Central memory CD8-positive, alpha-beta T cell (primary cell): ENCODE results near the gene GPER1.
A peak's percentile ranks its signal among the peaks of the same experiment; 100 is the strongest.
"Not testable (repeated sequence)": the region's sequence is repeated elsewhere in the genome, so short reads cannot be mapped to it uniquely, and the experiment has no call there.

Source experiments
- ATAC-seq: fragments of 150-1000 bp; cut with Tn5 transposase; replicated peaks from 2 replicates; pipeline ENCODE4 v1.10.0; 2022; ENCODE audit warnings: mild to moderate bottlenecking, moderate FRiP score, moderate number of reproducible peaks; ENCODE audit not compliant: poor library complexity, severe bottlenecking; ENCODE audit errors: extremely low read depth
- DNase-seq, 2 donors: peaks; one replicate each; pipeline ENCODE4 v3.0.0; 2021; ENCODE audit warnings: low spot score in 2 of 2
- H3K27ac Mint-ChIP-seq: one replicate; pipeline ENCODE4 v1.8.0; 2022; ENCODE audit warnings: low read depth, mild to moderate bottlenecking, moderate library complexity, mixed read lengths
- H3K27me3 Mint-ChIP-seq: one replicate; pipeline ENCODE4 v1.8.0; 2022; ENCODE audit warnings: mixed read lengths
- H3K36me3 Mint-ChIP-seq: one replicate; pipeline ENCODE4 v1.8.0; 2022; ENCODE audit warnings: mild to moderate bottlenecking, moderate library complexity, mixed read lengths; ENCODE audit not compliant: insufficient read depth
- H3K4me1 Mint-ChIP-seq: one replicate; pipeline ENCODE4 v1.8.0; 2022; ENCODE audit warnings: mixed read lengths
- H3K4me3 Mint-ChIP-seq: one replicate; pipeline ENCODE4 v1.8.0; 2022; ENCODE audit warnings: mild to moderate bottlenecking, moderate library complexity, mixed read lengths
- H3K9me3 Mint-ChIP-seq: one replicate; pipeline ENCODE4 v1.8.0; 2022; ENCODE audit warnings: mixed read lengths

Gene GPER1

DNA sequence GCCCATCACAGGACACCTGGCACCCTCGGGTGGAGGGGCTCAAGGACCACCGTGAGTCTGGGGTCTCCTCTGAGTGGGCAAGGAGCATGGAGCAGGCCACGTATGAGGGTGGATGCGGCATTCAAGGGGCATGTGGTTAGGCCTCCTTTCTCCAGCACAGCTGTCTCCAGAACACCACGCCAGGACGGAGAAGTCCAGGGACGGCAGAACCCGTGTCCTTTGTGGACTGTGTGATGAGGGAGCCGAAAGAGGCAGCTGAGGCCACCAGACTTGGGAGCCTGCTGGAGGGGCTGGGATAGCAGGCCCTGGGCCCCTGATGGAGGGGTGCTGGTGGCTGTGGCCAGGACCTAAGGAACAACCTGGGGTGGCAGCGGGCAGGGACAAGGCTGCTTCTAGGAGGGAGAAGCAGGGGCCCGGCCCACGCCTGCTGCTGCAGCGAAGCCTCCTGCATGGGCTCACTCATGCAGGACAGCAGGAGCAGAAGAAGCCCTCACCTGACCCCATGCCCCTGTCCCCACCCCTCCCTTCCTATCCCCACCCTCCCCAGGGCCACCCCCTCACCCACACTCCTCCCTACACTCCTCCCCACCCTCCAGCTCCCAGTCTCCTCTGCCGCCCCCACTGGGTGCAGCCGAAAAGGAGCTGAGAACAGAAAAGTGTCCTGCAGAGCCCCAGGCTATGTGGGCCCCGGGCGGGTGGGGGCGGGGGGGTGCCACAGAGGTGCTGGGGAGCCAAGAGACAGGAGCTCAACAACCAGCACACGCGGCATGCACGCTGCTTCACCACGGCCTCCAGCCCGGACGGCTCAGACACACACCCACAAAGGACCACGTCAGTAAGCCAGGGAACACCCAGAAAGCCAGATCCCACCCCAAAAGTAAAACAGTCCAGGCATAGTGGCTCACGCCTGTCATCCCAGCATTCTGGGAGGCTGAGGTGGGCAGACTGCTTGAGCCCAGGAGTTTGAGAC is 42.4 kb downstream of the GPER1 start:
- Mint-ChIP-seq H3K4me1 (no peaks in the 10 kb centered on the region), H3K27me3 (no peaks in the 10 kb centered on the region), H3K36me3 (peaks cover 9% of the 10 kb centered on the region), H3K27ac (no peak overlapping the region), H3K9me3 (peaks cover 5% of the 10 kb centered on the region), H3K4me3 (no peak overlapping the region)
- DNase-seq (no peak), ATAC-seq (no peak)

DNA sequence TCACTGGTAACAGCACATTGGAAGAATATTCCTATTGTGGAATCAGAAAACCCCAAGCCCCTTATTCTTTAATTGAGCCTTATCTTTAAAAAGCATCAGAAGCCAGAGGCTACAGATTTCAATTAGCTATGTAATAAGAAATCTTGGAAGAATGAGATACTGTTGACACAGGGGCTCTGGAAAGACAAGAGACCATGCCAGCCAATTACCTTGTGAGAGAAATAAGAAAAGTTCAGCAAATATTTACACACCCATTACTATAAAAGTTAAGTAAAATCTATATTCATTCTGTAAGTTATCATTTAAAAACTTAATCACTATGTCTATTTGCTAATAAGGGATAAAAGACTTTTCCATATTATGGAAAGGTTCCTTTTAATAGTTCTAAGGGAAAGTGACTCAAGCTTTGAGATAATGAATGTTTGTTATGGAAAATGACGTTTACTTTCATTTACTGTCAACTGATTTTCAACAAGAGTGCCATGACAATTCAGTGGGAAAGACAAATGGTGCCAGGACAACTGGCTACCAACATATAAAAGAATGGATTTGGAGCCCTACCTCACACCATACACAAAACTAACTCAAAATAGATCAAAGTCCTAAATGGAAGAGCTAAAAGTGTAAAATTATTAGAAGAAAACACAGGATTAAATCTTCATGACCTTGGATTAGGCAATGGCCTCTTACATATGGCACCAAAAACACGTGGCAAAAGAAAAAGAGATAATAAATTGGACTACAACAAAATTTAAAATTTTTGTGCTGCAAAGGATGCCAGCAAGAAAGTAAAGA is 43.8 kb downstream of the GPER1 start:
- ATAC-seq (no peak), DNase-seq (no peak)
- Mint-ChIP-seq H3K27me3 (no peaks in the 10 kb centered on the region), H3K27ac (no peak overlapping the region), H3K4me1 (peaks cover 2% of the 10 kb centered on the region), H3K4me3 (no peak overlapping the region), H3K36me3 (peaks cover 8% of the 10 kb centered on the region), H3K9me3 (peaks cover 5% of the 10 kb centered on the region)

DNA sequence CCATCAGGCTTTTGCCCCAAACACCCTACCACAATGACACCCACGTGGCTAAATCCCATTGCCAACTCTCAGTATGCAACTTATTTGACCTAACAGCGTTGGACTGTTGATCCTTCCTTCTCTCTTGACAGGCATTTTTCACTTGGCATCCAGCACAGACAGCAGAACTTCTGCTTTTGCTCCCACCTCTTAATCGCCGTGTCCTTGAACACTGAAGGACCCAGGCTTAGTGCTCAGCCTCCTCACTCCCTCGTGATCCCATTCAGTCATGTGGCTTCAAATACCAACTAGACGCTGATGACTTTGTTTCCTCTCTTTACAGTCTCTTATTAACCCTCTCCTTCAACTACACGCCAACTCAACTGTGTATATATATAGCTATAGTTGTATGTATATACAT is 47.0 kb downstream of the GPER1 start:
- Mint-ChIP-seq H3K27me3 (no peaks in the 10 kb centered on the region), H3K27ac (no peak overlapping the region), H3K36me3 (peaks cover 8% of the 10 kb centered on the region), H3K4me3 (no peak overlapping the region), H3K4me1 (peaks cover 11% of the 10 kb centered on the region), H3K9me3 (peaks cover 5% of the 10 kb centered on the region)
- DNase-seq (no peak), ATAC-seq (no peak)

DNA sequence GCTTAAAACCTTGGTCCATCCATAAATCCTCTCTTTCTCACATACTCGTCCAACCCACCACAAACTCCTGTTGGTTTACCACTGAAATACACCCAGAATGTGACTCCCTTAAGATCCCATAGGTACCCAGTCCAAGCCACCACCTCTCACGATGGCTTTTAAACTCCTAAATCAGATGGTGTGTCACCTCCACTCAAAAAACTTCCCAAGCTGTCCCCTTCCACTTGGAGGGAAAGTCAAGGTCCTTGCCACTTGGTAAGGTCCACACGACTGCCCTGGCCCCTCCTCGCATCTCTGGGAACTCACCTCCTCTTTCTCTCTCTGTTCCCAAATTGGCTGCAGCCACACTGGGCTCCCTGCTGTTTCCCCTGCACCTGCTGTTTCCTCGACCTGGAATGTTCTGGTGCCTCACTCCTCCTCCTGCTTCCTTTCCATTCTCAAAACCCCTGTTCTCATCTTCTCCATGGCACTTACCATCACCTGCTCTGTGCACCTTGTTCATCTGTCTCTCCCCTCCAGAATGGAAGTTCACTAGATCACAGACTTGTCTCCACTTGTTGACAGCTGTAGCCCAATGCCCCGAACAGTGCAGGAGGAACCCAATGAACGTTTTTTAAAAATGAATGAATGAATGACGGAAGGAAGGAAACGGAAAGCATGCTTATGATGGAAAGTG is 49.1 kb downstream of the GPER1 start:
- Mint-ChIP-seq H3K4me3 (peak overlapping the region; percentile 93), H3K9me3 (peaks cover under 1% of the 10 kb centered on the region), H3K4me1 (peaks cover 11% of the 10 kb centered on the region), H3K36me3 (peaks cover 8% of the 10 kb centered on the region), H3K27me3 (no peaks in the 10 kb centered on the region), H3K27ac (peak overlapping the region; percentile 94)
- DNase-seq (no peak), ATAC-seq (no peak)

DNA sequence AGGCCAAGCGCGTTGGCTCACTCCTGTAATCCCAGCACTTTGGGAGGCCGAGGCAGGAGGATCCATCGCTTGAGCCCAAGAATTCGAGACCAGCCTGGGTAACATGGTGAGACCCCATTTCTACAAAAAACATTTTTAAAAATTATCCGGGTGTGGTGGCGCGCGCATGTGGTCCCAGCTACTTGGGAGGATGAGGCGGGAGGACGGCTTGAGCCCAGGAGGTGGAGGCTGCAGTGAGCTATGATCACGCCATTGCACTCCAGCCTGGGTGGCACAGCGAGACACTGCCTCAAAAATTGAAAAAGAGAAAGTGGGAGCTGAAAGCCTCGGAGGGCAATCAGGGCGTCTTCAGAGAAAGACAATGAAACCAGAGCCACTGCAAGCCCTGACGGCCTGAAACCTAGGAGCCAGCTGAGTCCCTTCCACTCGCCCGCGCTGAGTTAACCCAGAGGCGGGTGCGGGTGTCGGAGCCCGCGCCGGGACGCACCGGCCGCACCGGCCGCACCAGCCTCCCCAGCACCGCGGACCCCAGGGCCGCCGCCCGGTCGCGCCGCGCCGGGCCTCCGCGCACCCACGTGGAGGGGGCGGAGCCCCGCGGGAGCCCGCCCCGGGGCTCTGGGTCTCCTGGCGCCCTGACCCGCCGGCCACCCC is 49.7 kb downstream of the GPER1 start:
- ATAC-seq: peak; percentile 70
- Mint-ChIP-seq H3K27me3 (no peaks in the 10 kb centered on the region), H3K4me1 (peaks cover 11% of the 10 kb centered on the region), H3K4me3 (peak overlapping the region; percentile 93), H3K9me3 (no peaks in the 10 kb centered on the region), H3K27ac (peak overlapping the region; percentile 94), H3K36me3 (peaks cover 8% of the 10 kb centered on the region)
- peak in 1 of 2 donors; percentile 22 for DNase-seq

DNA sequence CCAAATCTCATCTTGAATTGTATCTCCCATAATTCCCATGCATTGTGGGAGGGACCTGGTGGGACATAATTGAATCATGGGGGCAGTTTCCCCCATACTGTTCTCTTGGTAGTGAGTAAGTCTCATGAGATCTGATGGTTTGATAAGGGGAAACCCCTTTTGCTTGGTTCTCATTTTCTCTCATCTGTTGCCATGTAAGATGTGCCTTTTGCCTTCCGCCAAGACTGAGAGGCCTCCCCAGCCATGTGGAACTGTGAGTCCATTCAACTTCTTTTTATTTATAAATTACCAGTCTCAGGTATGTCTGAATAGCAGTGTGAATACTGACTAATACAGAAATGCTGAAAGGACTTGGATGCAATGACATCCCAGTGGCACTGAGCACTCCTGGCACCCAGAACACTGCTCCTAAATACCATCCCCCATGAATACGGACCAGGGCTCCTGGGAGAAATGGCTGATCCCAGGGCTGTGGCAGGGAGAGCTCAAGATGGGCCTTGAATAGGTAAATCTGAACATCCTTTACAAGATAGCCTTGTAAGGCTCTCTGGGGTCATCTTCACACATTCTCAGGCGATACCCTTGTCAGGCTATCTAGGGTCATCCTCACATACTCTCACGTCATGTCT is 52.7 kb downstream of the GPER1 start:
- Mint-ChIP-seq H3K27ac (no peak overlapping the region), H3K36me3 (peaks cover 5% of the 10 kb centered on the region), H3K4me1 (peaks cover 11% of the 10 kb centered on the region), H3K27me3 (no peaks in the 10 kb centered on the region), H3K4me3 (no peak overlapping the region), H3K9me3 (no peaks in the 10 kb centered on the region)
- no peak for DNase-seq
- no peak for ATAC-seq

DNA sequence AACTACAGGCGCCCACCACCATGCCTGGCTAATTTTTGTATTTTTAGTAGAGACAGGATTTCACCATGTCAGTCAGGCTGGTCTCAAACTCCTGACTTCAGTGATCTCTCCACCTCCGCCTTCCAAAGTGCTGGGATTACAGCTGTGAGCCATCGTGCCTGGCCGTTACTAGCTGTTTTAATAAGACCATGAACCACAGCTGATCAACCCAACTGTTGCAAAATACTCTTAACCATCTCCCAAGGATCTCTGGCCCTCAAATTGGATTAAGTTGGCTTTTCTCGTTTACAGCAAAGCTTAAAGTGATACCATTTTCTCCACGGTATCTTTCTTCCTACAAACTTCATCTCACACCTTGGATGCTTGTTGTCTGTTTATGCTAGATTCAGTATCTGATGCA is 53.7 kb downstream of the GPER1 start:
- H3K9me3 Mint-ChIP-seq: no peaks in the 10 kb centered on the region
- no peak for ATAC-seq
- H3K27ac Mint-ChIP-seq: no peak overlapping the region
- no peak overlapping the region for H3K4me3 Mint-ChIP-seq
- peaks cover 5% of the 10 kb centered on the region for H3K36me3 Mint-ChIP-seq
- DNase-seq: no peak
- H3K27me3 Mint-ChIP-seq: no peaks in the 10 kb centered on the region
- H3K4me1 Mint-ChIP-seq: peaks cover 9% of the 10 kb centered on the region

DNA sequence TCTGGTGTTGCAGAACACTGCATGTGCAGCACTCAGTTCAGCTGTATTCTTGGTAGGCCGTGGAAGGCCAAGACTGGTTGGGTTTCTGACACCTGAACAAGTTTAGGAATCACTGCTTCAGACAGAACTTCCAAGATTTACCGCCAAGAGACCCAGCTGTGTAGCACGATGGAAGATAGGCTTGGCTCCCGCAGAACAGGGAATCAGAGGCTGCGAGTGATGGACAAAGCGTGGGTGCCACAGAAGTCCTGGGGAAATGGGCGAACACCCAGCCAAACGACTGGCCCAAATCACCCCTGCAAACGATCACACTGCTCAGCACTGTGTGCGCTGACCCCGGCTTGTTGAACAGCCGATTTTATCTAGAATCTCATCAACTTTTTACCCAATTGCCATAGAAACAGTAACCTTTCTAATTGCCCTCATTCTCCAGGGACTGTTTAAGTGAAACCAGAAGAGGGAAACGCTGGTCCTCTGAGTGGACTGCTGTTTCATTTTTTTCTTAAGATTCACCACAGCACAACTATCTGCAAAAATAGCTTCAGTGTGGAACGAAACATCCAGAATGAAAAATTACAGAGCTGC is 54.2 kb downstream of the GPER1 start:
- no peak overlapping the region for H3K4me3 Mint-ChIP-seq
- H3K27me3 Mint-ChIP-seq: no peaks in the 10 kb centered on the region
- ATAC-seq (no peak), DNase-seq (no peak)
- peaks cover 4% of the 10 kb centered on the region for H3K4me1 Mint-ChIP-seq
- peaks cover 5% of the 10 kb centered on the region for H3K36me3 Mint-ChIP-seq
- no peaks in the 10 kb centered on the region for H3K9me3 Mint-ChIP-seq
- H3K27ac Mint-ChIP-seq: no peak overlapping the region

DNA sequence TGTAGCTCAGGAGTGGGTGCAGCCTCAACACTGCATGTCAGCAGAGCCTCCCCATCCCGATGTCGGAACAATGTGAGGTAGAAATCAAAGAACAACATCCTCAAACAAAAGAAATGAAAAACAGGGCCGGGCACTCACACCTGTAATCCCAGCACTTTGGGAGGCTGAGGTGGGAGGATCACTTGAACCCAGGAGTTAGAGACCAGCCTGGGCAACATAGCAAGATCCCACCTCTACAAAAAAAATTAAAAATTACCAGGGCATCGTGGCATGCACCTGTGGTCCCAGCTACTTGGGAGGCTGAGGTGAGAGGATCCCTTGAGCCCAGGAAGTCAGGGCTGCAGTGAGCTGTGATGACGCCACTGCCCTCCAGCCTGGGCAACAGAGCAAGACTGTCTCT is 55.1 kb downstream of the GPER1 start:
- DNase-seq, H3K36me3 Mint-ChIP-seq, H3K4me1 Mint-ChIP-seq, H3K27ac Mint-ChIP-seq, ATAC-seq, H3K4me3 Mint-ChIP-seq, H3K9me3 Mint-ChIP-seq, H3K27me3 Mint-ChIP-seq: not testable (repeated sequence)
